ENCODE results near the gene MTIF2.
"Not testable (repeated sequence)": the region's sequence is repeated elsewhere in the genome, so short reads cannot be mapped to it uniquely, and the experiment has no call there.

MTIF2 gene, protein sequence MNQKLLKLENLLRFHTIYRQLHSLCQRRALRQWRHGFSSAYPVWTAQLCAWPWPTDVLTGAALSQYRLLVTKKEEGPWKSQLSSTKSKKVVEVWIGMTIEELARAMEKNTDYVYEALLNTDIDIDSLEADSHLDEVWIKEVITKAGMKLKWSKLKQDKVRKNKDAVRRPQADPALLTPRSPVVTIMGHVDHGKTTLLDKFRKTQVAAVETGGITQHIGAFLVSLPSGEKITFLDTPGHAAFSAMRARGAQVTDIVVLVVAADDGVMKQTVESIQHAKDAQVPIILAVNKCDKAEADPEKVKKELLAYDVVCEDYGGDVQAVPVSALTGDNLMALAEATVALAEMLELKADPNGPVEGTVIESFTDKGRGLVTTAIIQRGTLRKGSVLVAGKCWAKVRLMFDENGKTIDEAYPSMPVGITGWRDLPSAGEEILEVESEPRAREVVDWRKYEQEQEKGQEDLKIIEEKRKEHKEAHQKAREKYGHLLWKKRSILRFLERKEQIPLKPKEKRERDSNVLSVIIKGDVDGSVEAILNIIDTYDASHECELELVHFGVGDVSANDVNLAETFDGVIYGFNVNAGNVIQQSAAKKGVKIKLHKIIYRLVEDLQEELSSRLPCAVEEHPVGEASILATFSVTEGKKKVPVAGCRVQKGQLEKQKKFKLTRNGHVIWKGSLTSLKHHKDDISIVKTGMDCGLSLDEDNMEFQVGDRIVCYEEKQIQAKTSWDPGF

DNA sequence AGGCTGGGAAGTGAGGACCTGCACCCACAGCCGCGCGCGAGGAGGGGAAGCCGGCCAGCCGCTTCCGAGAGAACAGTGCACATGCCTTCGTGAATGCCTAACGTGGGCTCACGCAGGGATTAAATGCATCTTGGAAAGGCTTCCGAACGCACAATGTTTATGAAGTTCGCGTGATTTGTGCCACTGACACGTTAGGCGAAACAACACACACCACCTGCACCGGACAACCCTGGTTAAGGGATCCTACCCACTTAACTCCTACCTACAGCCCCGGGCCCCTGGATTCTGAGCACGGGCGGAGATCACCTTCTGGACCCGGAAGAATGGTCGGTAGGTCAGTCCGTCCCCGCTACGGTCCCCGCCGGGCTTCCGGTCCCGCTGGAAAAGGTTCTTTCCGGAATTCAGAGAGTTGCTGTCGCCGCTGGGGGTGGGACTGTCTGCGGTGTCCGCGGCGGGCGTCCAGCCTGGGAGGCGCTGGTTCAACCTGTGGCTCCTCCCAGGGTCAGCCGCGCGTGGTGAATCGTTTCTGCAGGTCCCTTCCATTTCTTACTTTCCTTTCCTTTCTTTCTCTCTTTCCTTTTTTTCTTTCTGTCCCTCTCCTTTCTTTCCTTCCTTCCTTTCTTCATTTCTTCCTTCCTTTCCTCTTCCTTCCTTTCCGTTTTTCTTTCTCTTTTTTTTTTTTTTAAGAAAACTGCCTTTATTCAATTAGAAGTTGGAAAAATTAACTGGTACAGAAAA lies at the start of gene MTIF2:
TSS of gene MTIF2 (minus strand) at position 325 of the 738 bp plus-strand sequence. CDS start 5,373 bp downstream, outside the sequence.
- peak; percentile 88 for DNase-seq

DNA sequence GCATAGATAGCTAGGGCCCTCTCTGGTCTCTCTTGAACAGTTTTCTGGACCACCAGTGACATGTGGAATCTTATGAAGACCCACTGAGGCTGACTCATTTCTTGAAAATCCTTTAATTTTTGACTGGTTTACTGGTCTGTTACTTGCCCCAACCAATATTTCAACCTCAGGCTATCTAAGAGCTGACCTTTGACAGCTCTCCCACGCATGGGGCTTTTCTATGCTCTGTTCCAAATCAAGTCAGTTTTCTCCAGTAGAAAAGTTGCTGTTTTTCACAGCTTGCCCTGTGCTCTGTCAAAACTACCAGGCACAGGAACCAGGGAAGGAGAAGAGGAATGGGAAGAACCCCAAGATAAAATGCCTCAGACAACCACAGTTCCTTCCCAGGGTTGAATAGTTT lies 46.0 kb upstream of the MTIF2 start:
- no peak for DNase-seq

DNA sequence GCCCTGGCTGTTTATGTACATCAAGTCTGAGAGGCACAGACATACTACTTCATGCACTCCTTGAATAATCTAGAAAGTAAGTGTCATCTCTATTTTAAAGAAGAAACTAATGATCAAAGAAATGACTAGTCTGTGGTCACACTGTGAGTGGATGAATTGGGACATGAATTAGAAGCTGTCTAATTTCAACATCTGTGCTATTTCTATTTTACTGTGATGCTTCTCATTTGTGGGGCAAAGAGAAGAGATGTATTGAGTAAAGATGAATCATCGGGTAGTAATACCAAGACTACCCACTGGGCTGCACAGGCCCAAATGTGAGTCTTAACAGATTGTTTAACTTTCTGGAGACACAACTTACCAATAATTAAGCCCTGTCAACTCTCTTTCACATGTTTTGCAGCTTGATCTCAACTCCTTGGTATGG lies 42.4 kb upstream of the MTIF2 start:
- peak; percentile 9 for DNase-seq

DNA sequence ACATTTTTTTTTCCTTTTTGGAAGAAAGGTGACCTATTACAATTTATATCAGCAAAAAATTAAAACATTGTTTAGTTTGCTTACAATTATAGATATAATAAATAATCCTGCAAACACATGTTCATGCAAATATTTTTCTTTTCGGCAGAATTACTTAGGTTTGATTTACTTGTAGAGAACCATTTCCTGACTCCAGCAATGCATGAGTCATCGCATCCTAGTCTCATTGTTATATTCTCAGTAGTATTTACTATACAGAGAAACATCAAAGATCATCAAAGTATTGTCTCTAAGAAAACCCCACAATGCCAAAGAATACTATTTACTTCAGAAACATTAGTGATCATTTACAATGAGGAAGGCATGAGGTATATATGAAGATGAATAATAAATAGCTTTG lies 40.4 kb upstream of the MTIF2 start:
- no peak for DNase-seq

DNA sequence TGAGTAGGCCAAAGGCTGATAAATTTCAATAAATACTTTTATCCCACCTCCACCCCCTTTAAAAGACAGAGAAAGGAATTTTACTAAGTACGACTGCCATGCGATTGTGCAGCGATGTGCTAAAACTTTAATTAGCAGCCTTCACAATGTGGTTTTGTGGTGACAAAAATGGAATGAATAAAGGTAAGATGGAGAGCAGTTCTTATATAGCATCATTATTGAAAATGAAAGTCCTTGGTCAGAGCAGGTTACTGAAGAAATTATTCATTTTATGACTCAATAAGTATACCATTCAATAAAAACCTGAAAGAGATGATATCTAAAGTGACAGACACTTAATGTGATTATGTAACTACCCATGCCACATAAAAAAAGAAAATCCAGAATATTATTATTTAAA lies 33.2 kb upstream of the MTIF2 start:
- no peak for DNase-seq

DNA sequence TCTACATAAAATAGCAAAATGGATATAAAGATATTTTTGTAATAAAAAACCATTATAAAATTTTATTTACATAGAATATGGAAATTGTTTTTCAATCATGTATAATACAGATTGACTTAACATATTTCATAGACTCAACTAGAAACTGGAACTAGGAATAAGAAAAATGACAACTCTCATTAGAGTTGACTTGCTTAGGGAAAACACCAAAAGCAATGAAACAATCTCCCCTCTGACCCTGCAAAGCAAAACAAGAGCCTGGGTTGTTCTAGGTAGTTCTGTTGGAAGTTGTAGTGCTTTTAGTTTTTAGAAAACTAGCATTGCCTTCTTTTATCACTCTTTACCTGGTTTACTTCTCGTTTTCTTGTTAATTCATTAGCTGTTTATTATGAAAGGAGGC lies 32.2 kb upstream of the MTIF2 start:
- DNase-seq, result no peak

DNA sequence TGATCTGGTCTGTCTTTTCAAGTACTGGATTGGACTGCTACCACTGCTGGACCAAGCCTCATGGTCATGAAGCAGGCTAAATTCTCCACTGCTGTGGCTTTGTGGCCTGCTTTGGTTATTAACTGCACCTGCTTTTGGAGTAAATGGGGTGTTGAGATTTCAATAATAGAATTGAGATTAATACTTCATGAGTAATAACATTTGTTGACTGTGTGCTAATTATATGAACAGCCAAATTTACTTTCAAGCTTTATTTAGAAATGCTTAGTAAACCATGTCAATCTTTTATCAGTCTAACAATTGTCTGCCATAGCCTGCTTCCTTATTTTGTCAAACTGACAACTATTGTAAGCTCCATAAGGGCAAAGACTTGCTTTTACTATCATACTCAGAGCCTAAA lies 27.4 kb upstream of the MTIF2 start:
- DNase-seq, result no peak

DNA sequence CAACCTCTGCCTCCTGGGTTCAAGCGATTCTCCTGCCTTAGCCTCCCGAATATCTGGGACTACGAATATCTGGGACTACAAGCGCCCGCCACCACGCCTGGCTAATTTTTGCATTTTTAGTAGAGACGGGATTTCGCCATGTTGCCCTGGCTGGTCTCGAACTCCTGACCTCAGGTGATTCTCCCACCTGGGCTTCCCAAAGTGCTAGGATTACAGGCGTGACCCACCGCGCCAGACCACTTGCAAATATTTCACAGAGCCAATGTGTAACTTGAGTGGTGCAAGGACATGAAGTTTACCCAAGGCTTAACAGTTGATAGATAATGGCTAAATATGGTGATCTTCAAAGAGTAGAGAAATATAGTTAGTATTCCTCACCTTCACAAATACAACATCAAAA lies 14.1 kb upstream of the MTIF2 start:
- no peak for DNase-seq

DNA sequence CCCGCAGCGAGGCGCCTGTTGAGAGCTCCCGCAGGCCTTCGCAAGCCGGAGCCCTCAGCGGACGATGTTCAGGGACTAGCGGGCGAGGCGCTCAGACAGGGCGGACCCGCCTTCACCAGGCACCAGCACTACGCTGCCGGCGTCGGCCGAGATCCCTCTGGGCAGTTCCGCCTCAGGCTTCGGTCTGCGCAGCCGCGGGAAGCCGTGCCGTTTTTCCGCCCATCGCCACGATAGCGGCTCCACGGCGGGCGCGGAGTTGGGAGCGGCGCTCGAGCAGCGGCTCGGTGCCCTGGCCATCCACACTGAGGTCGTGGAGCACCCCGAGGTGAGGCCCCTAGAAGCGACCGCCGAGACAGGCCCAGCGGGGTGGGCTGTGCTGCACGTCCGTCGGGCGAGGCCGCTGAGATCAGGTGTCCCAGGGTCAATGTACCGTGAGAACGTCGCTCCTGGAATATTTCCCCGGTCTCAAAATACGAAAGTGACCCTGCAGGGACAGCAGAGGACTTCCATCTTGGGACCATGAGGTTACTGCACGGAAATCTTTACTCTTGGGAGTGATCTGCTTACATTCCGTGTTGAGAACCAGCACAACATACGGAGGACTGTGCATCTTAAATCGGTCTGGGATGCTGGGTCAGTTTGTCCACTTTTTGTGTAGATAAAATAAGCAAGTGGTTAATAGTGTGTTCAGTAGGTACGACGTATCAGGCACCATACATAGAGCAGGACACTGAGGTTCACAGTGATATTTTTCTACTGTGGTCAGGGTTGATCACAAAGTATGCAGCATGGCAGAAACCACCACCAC lies 13.3 kb upstream of the MTIF2 start:
- DNase-seq, result peak; percentile 88

DNA sequence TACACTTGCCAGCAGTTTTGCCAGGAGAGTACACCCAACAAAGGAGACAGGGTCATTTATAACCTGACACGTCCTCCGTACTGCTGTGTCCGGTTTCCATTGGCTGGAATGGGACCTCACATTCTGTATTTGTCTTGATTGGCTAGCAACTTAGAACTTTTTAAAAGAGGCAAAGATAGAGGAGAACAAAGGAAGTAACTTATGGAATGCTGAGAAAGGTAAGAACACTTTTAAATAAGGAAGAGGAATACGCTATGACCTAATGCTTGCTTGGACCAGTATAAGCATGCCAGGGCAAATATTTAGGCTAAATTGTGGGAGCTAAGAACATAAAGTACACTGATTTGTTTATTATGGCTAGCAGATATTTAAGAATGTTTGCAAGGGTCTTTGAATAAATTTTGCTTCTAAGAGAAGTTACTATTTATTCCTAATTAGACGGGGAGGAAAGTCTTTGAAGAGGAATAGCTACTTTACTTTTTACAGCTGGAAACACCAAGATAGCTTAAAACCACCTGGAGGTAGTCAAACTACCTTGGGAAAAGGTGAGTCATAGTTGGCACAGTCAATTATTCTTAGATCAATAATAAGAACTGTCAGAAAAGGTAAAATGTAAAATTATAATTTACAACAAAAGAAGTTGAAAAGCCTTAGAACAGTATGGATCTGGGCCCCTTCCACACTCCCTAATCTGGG lies 12.0 kb upstream of the MTIF2 start:
- not testable (repeated sequence) for DNase-seq

DNA sequence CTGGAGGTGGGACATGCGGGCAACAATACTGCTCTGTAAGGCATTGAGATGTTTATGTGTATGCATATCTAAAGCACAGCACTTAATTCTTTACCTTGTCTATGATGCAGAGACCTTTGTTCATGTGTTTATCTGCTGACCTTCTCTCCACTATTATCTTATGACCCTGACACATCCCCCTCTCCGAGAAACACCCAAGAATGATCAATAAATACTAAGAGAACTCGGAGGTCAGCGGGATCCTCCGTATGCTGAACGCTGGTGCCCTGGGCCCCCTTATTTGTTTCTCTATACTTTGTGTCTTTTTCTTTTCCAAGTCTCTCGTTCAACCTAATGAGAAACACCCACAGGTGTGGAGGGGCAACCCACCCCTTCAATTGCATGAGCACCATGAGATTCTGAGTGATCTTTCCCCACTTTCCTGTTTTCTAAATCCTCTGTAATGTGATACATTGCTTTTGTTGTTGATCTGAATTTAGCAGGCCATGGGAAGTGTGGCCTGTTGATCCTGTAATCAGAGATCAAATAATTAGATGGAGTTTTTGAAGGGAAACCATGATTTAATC lies 10.9 kb upstream of the MTIF2 start:
- not testable (repeated sequence) for DNase-seq

DNA sequence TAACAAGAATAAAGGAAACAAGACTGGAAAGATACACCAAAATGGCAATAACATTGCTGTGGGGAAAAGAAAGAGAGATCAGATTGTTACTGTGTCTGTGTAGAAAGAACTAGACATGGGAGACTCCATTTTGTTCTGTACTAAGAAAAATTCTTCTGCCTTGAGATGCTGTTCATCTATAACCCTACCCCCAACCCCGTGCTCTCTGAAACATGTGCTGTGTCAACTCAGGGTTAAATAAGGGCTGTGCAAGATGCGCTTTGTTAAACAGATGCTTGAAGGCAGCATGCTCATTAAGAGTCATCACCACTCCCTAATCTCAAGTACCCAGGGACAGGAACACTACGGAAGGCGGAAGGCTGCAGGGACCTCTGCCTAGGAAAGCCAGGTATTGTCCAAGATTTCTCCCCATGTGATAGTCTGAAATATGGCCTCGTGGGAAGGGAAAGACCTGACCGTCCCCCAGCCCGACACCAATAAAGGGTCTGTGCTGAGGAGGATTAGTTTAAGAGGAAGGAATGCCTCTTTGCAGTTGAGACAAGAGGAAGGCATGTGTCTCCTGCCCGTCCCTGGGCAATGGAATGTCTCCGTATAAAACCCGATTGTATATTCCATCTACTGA lies 10.3 kb upstream of the MTIF2 start:
- not testable (repeated sequence) for DNase-seq

DNA sequence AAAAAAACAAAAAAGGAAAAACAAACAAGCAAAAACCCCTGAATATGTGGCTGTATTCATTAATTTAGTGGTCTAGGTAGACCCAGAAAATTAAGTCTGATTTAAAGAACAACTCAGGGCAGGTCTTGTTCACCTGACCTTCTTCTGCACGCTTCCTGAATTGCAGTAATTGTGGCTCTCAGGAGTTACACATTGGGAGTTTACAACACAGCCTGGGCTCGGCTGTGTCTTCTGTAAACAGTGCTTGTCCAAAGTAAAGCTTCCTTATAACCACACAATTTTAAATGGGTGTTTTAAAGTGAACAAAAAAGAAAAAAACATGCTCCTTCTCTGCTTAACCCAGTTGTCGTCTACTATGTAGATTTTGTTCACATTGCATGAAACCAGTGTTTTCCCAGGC lies 8.3 kb upstream of the MTIF2 start:
- DNase-seq, result no peak

DNA sequence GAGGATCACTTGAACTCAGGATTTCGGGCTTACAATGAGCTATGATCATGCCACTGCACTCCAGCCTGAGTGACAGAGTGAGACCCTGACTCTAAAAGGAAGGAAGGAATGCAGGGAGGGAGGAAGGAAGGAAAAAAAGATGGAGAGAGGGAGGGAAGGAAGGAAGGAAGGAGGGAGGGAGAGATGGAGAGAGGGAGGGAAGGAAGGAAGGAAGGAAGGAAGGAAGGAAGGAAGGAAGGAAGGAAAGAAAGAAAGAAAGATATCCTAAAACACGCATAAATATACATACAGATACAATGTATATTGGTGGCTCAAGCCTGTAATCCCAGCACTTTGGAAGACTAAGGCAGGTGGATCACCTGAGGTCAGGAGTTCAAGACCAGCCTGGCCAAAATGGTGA lies 5.3 kb upstream of the MTIF2 start:
- not testable (repeated sequence) for DNase-seq

DNA sequence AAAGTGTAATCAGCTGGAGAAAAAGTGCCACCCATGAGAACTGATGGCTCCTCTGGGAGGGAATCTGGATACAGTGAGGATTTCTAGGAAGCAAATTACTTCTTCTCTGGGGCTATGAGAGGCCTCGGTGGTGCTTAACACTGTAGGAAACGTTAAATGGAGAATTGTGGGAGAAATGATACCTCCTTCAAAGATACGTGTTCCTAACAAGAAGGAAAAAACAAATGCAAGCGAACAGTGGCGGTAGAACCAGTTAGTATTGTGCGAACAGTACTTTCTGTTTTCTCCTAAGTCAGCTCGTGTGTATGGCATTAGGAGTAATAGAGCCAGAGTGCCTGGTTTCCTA lies 587 bp upstream of the MTIF2 start:
- DNase-seq, result no peak

DNA sequence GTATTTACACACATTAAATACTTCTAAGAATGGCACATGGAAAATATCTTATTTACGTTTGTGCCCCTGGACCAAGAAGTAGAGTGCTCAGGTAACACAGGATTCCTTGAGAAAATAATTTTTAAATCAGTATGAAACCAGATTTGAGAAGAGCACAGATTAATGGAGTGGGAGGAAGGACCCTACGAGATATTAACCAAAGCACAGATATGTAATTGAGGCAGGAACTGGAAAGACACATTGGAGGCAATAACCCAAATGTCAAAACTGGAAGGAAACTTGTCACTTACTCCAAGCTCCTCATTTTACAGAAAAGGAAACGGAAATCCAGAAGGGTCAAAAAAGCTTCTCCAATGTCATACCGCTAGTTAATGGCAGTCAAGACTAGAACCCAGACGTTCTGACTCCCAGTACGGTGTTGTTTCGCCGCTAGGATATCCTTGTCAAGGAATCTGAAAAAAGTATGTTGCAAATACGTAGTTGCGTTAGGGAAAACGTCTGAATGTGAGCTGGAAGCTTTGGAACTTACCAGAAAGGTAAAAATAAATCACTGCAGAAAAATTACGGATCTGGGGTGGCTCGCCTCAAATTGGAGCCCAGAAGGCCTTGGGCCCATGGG lies 634 bp downstream of the MTIF2 start:
- DNase-seq, result no peak

DNA sequence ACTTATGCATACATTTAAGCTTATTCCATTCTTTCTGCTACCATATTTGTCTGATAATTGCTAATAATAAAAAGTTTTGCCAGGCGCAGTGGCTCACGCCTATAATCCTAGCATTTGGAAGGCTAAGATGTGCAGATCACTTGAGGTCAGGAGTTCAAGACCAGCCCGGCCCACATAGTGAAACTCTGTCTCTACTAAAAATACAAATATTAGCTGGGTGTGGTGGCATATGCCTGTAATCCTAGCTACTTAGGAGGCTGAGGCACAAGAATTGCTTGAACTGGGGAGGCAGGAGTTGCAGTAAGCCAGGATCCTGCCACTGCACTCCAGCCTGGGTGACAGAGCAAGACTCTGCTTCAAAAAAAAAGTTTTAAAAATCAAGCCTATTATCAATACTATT lies 9.4 kb downstream of the MTIF2 start:
- not testable (repeated sequence) for DNase-seq

DNA sequence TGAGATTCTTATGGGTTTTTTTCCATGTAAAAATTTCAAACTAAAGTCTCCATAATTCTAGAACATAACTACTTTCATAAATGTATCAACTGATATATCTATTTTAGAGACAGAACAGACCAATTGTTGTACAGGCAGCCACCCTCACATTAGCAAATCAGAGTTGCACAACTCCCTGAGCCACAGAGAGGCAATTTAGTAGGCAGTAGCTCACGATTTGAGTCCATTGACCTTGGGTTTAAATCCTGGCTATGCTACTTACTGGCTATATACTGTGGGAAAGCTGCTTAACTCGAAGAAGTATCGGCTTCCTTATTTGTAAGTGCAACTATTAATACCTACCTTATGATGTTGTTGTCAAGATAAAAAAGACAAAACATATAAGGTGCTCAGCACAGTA lies 16.2 kb downstream of the MTIF2 start:
- no peak for DNase-seq

DNA sequence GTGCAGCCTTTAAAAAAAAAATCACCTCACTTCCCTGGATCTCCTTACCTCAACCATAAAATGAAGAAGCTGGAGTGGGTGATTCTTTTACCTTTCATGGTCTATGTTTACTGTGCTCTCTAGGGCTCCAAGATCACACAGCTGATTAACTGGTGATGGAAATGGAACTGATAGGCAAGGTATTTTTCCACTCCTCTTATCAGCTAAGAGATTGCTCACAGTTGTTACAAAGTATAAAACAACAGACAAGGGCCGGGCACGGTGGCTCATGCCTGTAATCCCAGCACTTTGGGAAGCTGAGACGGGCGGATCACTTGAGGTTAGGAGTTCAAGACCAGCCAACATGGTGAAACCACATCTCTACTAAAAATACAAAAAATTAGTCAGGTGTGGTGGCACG lies 22.0 kb downstream of the MTIF2 start:
- no peak for DNase-seq

DNA sequence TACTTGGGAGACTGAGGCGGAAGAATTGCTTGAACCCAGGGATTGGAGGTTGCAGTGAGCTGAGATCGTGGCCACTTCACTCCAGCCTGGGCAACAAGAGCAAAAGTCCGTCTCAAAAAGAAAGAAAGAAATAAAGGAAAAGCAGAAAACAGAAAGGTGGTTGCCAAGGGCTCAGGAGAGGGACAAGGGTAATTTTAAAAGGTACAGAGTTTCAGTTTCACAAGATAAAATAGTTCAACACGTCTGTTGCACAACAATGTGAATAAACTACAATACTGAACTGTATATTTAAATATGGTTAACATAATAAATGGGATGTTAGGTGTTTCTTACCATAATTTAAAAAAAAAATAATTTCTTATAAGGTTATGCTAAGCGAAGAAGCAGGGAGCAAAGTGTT lies 23.6 kb downstream of the MTIF2 start:
- DNase-seq, result no peak

DNA sequence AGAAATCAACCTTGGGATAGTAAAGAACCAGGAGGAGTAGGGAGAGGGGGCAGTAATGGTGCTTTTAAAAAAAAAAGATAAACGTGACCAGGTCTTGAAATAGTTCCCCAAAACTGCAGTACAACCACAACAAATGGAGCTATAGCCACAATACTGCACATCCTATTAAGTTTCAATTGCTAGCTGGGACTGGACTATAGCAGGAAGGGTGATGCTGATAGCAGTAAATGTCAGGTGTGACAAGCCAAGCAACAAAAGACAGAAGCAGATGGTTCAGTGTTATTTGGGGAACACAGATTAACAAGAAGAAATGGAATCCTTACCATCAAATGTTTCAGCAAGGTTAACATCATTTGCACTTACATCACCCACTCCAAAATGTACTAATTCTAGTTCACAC lies 26.4 kb downstream of the MTIF2 start:
- DNase-seq, result no peak

Measured in stimulated activated CD4-positive, alpha-beta T cell treated with anti-CD3 and anti-CD28 coated beads, Interleukin-4, amount 100 ng/mL, for 1 hour (primary cell).